A549 (cell line): ENCODE results near the gene RABGAP1L.

Source experiments
- EP300 ChIP-seq, 2 experiments: fragments of >200 bp; sonication (Bioruptor Twin); formaldehyde crosslinking; IDR thresholded peaks; 2 replicates in 1 of 2; 3 replicates in 1 of 2; pipeline ENCODE4 v1.6.1; 2016 to 2017
- POLR2A ChIP-seq: IDR thresholded peaks from 2 replicates; pipeline ENCODE4 v1.6.1; 2012; ENCODE audit warnings: mild to moderate bottlenecking, low read length
- RFX5 ChIP-seq: fragments of 450-650 bp; IDR thresholded peaks from 2 replicates; pipeline ENCODE4 v1.7.1; 2014; ENCODE audit warnings: antibody characterized with exemption, mild to moderate bottlenecking, moderate library complexity
- TF ChIP-seq, protein P1 (sequence below): fragments of 200-600 bp; sonication (generic); IDR thresholded peaks from 2 replicates; pipeline ENCODE4 v1.6.1; 2016; ENCODE audit warnings: antibody characterized with exemption, mild to moderate bottlenecking, moderate library complexity

DNA sequence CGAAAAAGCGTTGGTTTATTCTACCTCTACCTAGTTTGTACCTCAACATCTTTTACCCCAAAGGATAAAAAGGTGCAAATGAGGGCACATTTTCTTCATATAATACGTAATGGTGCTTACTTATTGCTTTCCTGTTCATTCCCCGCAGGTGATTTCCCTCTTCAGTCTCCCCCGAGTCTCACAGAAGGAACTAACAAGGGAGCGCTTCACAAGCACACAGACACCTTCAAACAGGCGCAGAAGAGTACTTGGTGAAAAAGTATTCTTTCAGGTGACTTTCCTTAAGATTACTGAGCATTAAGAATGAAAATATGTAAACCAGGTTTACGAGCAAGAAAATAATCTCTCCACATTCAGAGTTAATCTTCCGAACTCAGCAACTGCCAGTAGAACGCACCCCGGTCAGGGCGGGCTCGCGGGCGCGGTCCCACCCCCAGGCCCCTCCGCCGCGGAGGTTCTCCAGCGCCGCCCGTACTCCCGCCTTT lies 511 bp upstream of the RABGAP1L start:
- TF ChIP-seq RFX5, result no peak
- no peak for TF ChIP-seq POLR2A
- TF ChIP-seq EP300 (IDR thresholded peaks at IDR 0.05), result no peak
- TF ChIP-seq, protein P1, sequence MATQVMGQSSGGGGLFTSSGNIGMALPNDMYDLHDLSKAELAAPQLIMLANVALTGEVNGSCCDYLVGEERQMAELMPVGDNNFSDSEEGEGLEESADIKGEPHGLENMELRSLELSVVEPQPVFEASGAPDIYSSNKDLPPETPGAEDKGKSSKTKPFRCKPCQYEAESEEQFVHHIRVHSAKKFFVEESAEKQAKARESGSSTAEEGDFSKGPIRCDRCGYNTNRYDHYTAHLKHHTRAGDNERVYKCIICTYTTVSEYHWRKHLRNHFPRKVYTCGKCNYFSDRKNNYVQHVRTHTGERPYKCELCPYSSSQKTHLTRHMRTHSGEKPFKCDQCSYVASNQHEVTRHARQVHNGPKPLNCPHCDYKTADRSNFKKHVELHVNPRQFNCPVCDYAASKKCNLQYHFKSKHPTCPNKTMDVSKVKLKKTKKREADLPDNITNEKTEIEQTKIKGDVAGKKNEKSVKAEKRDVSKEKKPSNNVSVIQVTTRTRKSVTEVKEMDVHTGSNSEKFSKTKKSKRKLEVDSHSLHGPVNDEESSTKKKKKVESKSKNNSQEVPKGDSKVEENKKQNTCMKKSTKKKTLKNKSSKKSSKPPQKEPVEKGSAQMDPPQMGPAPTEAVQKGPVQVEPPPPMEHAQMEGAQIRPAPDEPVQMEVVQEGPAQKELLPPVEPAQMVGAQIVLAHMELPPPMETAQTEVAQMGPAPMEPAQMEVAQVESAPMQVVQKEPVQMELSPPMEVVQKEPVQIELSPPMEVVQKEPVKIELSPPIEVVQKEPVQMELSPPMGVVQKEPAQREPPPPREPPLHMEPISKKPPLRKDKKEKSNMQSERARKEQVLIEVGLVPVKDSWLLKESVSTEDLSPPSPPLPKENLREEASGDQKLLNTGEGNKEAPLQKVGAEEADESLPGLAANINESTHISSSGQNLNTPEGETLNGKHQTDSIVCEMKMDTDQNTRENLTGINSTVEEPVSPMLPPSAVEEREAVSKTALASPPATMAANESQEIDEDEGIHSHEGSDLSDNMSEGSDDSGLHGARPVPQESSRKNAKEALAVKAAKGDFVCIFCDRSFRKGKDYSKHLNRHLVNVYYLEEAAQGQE, result no peak
